ENCODE data around the gene ZHX3. TPM values are rescaled to one million over a fixed set of nuclear protein-coding genes. Genes with fewer than 3 reads are reported as not detected.

ZHX3 gene
- total RNA-seq, 1 experiment from 2014 or later, result 4.6 TPM

GRCh38 chr20:41165001-41165882 lies 152.3 kb downstream of the ZHX3 start:
- DNase-seq (ENCODE audit: extremely low read depth, low read depth), result no peak

GRCh38 chr20:41163821-41164220 lies 153.7 kb downstream of the ZHX3 start:
- DNase-seq (ENCODE audit: extremely low read depth, low read depth), result no peak

- no peak for DNase-seq (ENCODE audit: extremely low read depth, low read depth)
These were observed 155.1 kb downstream of the ZHX3 start for GRCh38 chr20:41162396-41162795.

GRCh38 chr20:41161886-41162285 lies 155.6 kb downstream of the ZHX3 start:
- DNase-seq (ENCODE audit: extremely low read depth, low read depth), result no peak

GRCh38 chr20:41160686-41161085 lies 156.8 kb downstream of the ZHX3 start:
- no peak for DNase-seq (ENCODE audit: extremely low read depth, low read depth)

- DNase-seq (ENCODE audit: extremely low read depth, low read depth), result no peak
These were observed 158.0 kb downstream of the ZHX3 start for GRCh38 chr20:41159547-41159946.

GRCh38 chr20:41158082-41158625 lies 159.4 kb downstream of the ZHX3 start:
- no peak for DNase-seq (ENCODE audit: extremely low read depth, low read depth)

- DNase-seq (ENCODE audit: extremely low read depth, low read depth), result no peak
These were observed 162.3 kb downstream of the ZHX3 start for GRCh38 chr20:41155261-41155660.

GRCh38 chr20:41154436-41155176 lies 162.9 kb downstream of the ZHX3 start:
- no peak for DNase-seq (ENCODE audit: extremely low read depth, low read depth)

GRCh38 chr20:41152108-41152757 lies 165.3 kb downstream of the ZHX3 start:
- no peak for DNase-seq (ENCODE audit: extremely low read depth, low read depth)

- no peak for DNase-seq (ENCODE audit: extremely low read depth, low read depth)
These were observed 166.2 kb downstream of the ZHX3 start for GRCh38 chr20:41151134-41151869.

GRCh38 chr20:41150664-41151063 lies 166.9 kb downstream of the ZHX3 start:
- no peak for DNase-seq (ENCODE audit: extremely low read depth, low read depth)

- no peak for DNase-seq (ENCODE audit: extremely low read depth, low read depth)
These were observed 168.6 kb downstream of the ZHX3 start for GRCh38 chr20:41148942-41149341.

GRCh38 chr20:41147767-41148191 lies 169.8 kb downstream of the ZHX3 start:
- DNase-seq (ENCODE audit: extremely low read depth, low read depth), result no peak

- DNase-seq (ENCODE audit: extremely low read depth, low read depth), result no peak
These were observed 171.5 kb downstream of the ZHX3 start for GRCh38 chr20:41145821-41146620.

GRCh38 chr20:41145317-41145716 lies 172.2 kb downstream of the ZHX3 start:
- no peak for DNase-seq (ENCODE audit: extremely low read depth, low read depth)

GRCh38 chr20:41143354-41143753 lies 174.2 kb downstream of the ZHX3 start:
- DNase-seq (ENCODE audit: extremely low read depth, low read depth), result no peak

- DNase-seq (ENCODE audit: extremely low read depth, low read depth), result no peak
These were observed 174.6 kb downstream of the ZHX3 start for GRCh38 chr20:41142919-41143318.

GRCh38 chr20:41142245-41142644 lies 175.3 kb downstream of the ZHX3 start:
- DNase-seq (ENCODE audit: extremely low read depth, low read depth), result no peak

Data from NCI-H460 (cell line).